Measurements from ENCODE around the gene PRR22.

Gene PRR22

DNA sequence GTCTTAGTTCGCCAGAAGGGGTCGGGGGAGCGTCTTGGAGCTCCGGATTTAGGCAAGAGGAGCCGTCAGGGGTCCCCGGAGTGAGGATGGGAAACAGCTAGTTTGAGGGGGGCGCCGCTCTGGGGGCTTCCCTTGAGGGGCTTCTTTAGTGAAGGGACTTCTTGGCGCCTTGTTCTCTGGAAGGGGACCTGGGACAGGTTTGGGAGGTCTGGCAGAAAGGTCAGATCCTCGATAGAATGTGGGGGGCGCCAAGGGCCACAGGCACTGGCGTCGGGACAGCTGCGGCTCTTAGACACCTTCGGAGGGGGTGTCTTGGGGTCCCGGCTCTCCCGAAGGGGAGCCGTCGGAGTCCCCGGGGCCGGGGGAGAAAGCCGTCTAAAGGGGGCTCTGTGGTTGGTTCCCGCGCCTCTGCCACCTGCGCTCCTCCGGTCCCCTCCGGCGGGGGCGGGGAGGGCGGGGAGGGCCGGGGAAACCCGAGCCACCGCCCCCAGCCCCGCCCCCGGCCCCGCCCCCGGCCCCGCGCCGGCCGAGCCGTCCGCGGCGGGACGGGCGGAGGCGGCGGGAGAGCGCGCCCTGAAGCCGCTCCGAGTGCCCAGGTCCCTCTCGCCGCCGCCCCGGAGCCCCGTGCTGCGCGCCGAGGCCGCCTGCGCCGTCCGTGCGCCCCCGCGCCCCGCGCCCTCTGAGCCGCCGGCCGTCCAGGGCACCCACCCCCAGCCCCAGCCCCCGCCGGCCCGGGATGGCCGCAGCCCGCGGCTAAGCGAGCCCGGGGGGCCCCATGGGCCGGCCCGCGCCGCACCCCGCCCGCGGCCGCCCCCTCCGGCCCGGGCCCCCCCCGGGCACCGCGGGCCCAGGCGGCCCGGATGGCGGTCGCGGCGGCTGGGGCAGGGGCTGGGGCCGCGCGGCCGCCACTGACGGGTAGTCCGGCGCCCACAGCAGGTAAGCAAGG lies 20.2 kb upstream of the PRR22 start, which contains the start of gene NRTN:
Gene NRTN, plus strand, starts transcription at position 552 of the 946 bp plus-strand sequence. CDS start 19,099 bp downstream, outside the sequence.
- Histone ChIP-seq H3K9me3 (no peaks in the 10 kb centered on the region), H3K36me3 (no peaks in the 10 kb centered on the region), H4K20me1 (no peaks in the 10 kb centered on the region), H3K4me3 (peak within 1 kb of the TSS; percentile 60), H3K4me1 (peaks cover 58% of the 10 kb centered on the region), H3K4me2 (peak within 1 kb of the TSS; percentile 90), H3K27ac (0 out of 2 replicates have a peak within 1 kb of the TSS, but pooled peaks have one; percentile 8), H3K27me3 (peaks cover 26% of the 10 kb centered on the region), H3K9ac (no peak within 1 kb of the TSS)
- TF ChIP-seq Cebpa-rat (IDR thresholded peaks at IDR 0.05): no peak

DNA sequence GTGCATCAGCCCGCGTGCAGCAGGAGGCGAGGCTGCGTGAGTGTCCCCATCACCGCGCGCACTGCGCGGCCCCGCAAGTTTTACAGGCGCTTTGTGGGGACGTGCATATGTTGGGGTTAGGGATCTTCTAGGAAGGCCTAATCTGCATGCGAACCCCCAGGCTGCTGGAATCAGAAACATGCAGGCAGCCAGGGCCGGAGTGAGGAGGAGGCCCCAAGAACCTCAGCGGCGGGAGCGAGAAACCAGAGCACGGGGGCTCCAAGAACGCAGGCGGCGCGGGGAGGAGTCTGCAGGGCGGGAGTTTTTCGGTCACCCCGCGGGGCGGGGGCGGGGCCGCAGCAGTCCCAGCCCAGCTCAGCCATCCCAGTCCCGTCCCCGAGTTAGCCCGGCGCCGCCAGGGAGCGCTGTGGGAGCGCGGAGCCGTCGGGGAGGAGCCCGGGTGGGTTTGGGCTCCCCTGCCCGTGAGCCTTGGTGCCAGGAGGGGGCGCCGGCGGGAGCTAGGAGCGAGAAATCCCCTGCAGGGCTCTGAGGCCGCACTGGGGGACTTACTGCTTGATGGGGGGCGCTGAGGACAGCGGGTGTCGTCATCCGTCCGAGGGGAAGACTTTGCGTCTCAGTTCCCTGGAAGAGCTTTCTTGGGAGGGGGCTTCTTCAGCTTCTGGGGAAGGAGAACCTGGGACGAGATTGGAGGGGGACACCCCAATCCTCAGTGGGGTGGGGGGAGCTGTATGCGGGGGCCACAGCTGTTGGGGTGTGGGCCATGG lies 19.4 kb upstream of the PRR22 start:
- H3K4me2 ChIP-seq: peak overlapping the region; percentile 90

DNA sequence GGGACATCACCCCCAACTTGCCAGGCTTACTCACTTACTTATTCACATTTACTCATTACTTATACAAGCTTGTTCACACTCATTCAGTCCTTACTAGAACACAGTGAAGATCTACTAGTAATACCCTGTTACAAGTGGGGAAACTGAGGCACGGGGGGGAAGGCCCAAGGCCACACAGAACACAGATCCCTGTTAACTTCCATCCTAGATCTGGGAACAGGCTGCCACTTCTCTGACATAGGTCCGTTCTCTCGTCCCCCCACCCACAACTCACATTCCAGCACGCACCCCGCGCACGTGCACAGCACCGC lies 18.9 kb upstream of the PRR22 start:
- TF ChIP-seq Cebpa-rat (IDR thresholded peaks at IDR 0.05): no peak
- no peak overlapping the region for H3K27ac ChIP-seq
- H3K9ac ChIP-seq: no peak overlapping the region

More for the DNA sequence above, 19.4 kb upstream of the PRR22 start:
- Histone ChIP-seq H3K4me1 (peaks cover 66% of the 10 kb centered on the region), H3K9me3 (no peaks in the 10 kb centered on the region), H3K36me3 (no peaks in the 10 kb centered on the region), H3K27ac (0 out of 2 replicates have a peak overlapping the region, but pooled peaks have one; percentile 8), H3K9ac (no peak overlapping the region), H3K27me3 (peaks cover 34% of the 10 kb centered on the region), H4K20me1 (no peaks in the 10 kb centered on the region), H3K4me3 (peak overlapping the region; percentile 60)
- no peak for TF ChIP-seq Cebpa-rat (IDR thresholded peaks at IDR 0.05)

DNA sequence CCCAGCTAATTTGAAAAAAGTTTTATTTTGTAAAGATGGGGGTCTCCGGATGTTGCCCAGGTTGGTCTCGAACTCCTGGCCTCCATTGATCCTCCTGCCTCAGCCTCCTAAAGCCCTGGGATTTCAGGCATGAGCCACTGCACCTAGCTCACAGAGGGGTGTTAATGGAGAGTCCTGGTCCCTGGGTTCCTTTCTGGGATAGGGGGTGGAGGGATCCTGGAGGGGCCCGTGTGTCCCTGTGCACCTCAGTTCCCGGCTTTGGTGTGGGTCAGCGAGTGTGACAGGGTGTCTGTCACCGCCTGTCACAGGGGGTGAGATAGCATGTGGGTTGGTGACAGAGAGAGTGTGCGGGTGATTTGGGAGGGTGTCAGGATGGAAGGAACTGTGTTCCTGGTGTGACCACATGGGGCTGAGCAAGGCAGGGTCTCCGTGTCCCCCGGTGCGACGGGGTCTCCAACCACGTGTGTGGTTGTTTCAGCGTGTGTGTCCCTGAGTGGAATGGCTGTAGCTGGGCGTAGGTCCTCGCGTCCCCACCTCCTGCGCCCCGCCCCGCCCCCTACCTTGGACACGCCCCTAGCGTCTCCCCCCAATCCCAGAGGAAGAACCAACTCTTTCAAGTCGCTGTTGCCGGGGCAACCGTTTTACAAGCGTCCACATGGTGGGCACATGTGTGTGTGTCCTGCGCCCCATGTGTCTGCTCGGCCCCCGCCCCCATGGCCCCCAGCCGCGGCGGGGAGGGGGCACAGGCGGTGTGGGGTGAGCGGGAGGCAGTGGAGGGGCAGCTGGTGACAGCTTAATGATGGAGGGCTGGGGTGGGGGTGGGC lies 17.5 kb upstream of the PRR22 start:
- Histone ChIP-seq H3K9ac (no peak overlapping the region), H4K20me1 (no peaks in the 10 kb centered on the region), H3K9me3 (no peaks in the 10 kb centered on the region), H3K4me3 (peak overlapping the region; percentile 14; the same call in 1 of the 2 replicates), H3K27ac (no peak overlapping the region), H3K4me2 (peak overlapping the region; percentile 90), H3K27me3 (peaks cover 37% of the 10 kb centered on the region), H3K4me1 (peaks cover 69% of the 10 kb centered on the region), H3K36me3 (no peaks in the 10 kb centered on the region)
- TF ChIP-seq Cebpa-rat (IDR thresholded peaks at IDR 0.05): no peak

More for the DNA sequence above, 18.9 kb upstream of the PRR22 start:
- Histone ChIP-seq H3K9me3 (no peaks in the 10 kb centered on the region), H3K27me3 (peaks cover 37% of the 10 kb centered on the region), H3K4me1 (peaks cover 70% of the 10 kb centered on the region), H3K4me3 (peak overlapping the region; percentile 53), H3K36me3 (no peaks in the 10 kb centered on the region), H4K20me1 (no peaks in the 10 kb centered on the region), H3K4me2 (peak overlapping the region; percentile 90)

DNA sequence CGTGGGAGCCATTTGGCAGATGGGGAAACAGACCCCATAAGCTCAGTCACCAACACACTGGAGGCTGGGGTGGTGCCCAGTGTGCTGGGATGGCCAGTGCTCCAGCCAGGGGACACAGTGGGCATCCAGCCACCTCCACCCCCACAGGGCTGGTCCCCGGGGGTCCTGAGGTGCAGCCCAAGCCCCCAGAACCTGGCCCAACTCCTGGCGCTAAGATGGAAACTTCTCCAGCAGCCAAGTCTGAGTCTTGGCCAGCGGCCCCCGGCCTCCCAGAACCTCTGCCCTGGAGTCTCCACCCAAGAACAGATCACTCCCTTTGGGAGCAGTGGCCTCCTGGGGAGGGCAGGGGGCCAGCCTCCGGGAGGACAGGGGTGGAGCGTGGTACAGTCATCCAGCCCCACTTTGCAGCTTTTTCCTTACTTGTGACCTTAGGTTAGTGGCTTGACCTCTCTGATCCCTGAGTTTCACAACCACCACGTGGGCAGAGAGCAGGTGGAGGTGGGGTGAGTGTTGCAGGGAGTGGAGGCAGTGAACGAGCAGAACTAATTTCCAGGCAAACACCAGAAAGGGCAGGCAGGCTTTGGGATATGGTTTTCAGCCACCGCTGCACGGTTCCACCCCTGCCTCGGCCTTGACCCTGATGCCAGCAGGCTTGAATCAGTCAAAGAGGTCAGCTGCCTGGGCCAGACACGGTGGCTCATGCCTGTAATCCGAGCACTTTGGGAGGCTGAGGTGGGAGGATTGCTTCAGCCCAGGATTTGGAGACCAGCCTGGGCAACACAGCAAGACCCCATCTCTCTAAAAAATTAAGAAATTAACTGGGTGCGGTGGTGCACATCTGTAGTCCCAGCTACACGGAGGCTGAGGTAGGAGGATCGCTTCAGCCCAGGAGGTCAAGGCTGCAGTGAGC lies 16.1 kb upstream of the PRR22 start:
- no peak overlapping the region for H3K9ac ChIP-seq
- H3K4me1 ChIP-seq: peaks cover 62% of the 10 kb centered on the region
- H4K20me1 ChIP-seq: no peaks in the 10 kb centered on the region
- H3K36me3 ChIP-seq: no peaks in the 10 kb centered on the region
- no peak overlapping the region for H3K27ac ChIP-seq
- no peak overlapping the region for H3K4me3 ChIP-seq
- H3K27me3 ChIP-seq: peaks cover 25% of the 10 kb centered on the region
- no peak overlapping the region for H3K4me2 ChIP-seq
- H3K9me3 ChIP-seq: no peaks in the 10 kb centered on the region
- no peak for TF ChIP-seq Cebpa-rat (IDR thresholded peaks at IDR 0.05)

GRCh38 chr19:5799247-5800241 lies 15.0 kb upstream of the PRR22 start:
- H3K9ac ChIP-seq: peak overlapping the region; percentile 53

GRCh38 chr19:5798244-5798643 lies 13.7 kb upstream of the PRR22 start:
- Histone ChIP-seq H3K36me3 (no peaks in the 10 kb centered on the region), H3K4me1 (peaks cover 47% of the 10 kb centered on the region), H3K4me2 (peak overlapping the region; percentile 78), H4K20me1 (no peaks in the 10 kb centered on the region), H3K27me3 (peaks cover 11% of the 10 kb centered on the region; the same call in 1 of the 2 replicates), H3K4me3 (no peak overlapping the region), H3K9me3 (no peaks in the 10 kb centered on the region), H3K9ac (no peak overlapping the region), H3K27ac (peak overlapping the region; percentile 44; the same call in 1 of the 2 replicates)
- no peak for TF ChIP-seq Cebpa-rat (IDR thresholded peaks at IDR 0.05)

More at GRCh38 chr19:5799247-5800241, 15.0 kb upstream of the PRR22 start:
- H3K27me3 ChIP-seq: peaks cover 15% of the 10 kb centered on the region
- peak overlapping the region; percentile 65; the same call in 1 of the 2 replicates for H3K27ac ChIP-seq
- H3K4me3 ChIP-seq: no peak overlapping the region
- H4K20me1 ChIP-seq: no peaks in the 10 kb centered on the region
- no peaks in the 10 kb centered on the region for H3K9me3 ChIP-seq
- TF ChIP-seq Cebpa-rat (IDR thresholded peaks at IDR 0.05): no peak
- no peaks in the 10 kb centered on the region for H3K36me3 ChIP-seq
- peak overlapping the region; percentile 78 for H3K4me2 ChIP-seq
- H3K4me1 ChIP-seq: peaks cover 57% of the 10 kb centered on the region

Measured in BLaER1 (cell line).